ENCODE results near the gene FGD6.

DNA sequence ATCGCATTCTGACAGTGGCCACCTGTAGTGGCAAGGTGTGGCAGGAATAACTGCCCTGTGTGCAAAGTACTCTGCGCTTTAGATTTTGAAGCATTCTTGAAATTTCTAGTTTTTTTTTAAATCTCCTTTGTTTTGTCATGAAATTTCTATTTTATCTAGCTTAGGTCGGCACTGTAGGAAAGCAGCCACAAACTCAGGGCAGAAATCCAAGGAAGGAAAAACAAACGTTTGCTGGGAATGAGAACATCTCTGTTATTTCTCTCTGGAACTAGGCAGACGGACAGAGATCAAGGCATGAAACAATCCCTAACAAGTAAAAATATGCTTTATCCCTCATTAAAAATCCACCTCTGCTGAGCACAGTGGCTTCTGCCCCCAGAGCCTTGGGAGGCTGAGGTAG, 142.5 kb downstream of the FGD6 start:
- TF ChIP-seq CTCF (conservative IDR thresholded peaks at IDR 0.05 in 1 of 2, IDR thresholded peaks at IDR 0.05 in 1 of 2; ENCODE audit: low read depth in 1 of 2, low read length in 2 of 2) (no peak), EZH2 (IDR thresholded peaks at IDR 0.05; ENCODE audit: low read length, missing control alignments) (no peak)

Data from fibroblast of lung (primary cell).